ENCODE results near the gene PLD3. TPM values are rescaled to one million over a fixed set of nuclear protein-coding genes. Genes with fewer than 3 reads are reported as not detected.
"Not testable (repeated sequence)": the region's sequence is repeated elsewhere in the genome, so short reads cannot be mapped to it uniquely, and the experiment has no call there.

The PLD3 gene
- polyA plus RNA-seq, 5 donors: 247 to 495 (median 342) TPM

- DNase-seq: no peak
Observed at GRCh38 chr19:40381321-40381720, 32.8 kb downstream of the PLD3 start.

- DNase-seq: no peak
Observed at GRCh38 chr19:40383668-40384248, 35.3 kb downstream of the PLD3 start.

GRCh38 chr19:40387155-40387554, 38.7 kb downstream of the PLD3 start:
- no peak for DNase-seq

DNA sequence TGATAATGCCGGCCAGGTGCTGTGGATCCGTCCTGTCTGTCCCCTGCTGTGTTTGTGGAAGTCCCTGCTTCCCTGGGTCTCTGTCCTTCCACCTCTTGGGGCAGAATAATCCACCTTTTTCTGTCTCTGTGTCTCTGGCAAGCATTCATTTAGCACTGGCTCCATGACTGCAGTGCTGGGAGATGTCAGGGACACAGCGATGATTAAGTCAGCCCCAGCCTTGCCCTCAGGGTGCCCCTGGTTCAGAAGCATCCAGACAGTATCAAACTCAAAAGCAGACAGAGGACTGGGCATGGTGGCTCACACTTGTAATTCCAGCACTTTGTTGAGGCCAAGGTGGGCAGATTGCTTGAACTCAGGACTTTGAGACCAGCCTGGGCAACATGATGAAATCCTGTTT, 40.0 kb downstream of the PLD3 start:
- DNase-seq: no peak

DNA sequence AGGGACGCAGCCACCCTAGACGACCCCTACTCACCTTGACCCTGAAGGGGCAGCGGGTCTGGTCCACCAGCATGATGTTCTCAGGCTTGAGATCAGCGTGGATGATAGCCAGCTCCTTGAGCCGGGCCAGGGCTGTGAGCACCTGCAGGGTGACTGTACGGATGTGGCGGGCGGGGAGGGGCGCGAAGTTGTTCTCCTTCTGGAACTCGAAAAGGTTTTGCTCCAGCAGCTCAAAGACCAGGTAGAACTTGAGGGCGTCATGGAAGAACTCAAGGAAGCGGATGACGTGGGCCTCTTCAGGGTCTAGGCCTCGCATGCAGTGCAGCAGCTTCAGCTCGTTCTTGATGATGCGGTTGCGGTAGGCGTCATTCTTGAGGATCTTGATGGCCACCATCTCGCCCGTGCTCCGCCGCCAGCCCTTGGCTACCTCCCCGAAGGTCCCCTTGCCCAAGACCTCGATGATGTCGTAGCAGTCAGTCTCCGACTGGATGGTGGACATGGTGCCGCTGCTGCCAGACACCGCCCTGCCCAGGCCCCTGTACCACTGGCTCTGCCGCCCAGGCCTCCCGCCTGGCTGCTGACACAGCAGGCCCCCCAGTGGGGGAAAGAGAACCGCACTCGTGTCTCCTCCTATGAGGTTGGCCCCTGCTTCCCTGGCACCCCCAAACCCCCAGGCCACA, 41.0 kb downstream of the PLD3 start:
- DNase-seq: no peak

GRCh38 chr19:40390084-40390742, 41.7 kb downstream of the PLD3 start, which contains the start of gene HIPK4:
HIPK4 (minus strand) TSS chr19:40390181; CDS start chr19:40389902, 279 bp downstream.
- DNase-seq: no peak

- DNase-seq: no peak
Observed at GRCh38 chr19:40392123-40392522, 43.6 kb downstream of the PLD3 start.

DNA sequence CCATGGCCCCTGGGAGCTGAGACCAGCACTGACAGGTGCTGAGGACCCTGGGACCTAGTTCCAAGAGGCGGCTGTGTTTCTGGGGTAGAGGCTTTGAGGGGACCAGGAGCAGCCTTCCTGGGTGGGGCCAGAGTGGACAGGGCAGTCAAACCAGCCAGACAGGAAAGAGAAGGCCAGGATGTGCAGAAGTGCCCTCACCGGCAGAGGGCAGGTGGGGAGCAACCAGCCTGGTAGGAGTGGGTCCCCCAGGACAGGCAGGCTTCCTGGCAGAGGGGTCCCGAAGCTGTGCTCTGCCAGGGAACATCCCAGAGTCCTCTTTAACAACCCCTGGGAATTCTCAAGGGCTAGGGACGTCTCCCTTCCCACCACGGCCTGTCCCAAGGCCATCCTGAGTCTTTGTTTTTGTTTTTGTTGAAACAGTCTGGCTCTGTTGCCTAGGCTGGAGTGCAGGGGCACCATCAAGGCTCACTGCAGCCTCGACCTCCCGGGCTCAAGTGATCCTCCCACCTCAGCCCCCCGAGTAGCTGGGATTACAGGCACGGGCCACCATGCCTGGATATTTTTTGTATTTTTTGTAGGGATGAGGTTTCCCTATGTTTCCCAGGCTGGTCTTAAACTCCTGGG, 44.5 kb downstream of the PLD3 start:
- peak; percentile 44 to 48 for DNase-seq

GRCh38 chr19:40393894-40394815, 45.7 kb downstream of the PLD3 start:
- DNase-seq: no peak

DNA sequence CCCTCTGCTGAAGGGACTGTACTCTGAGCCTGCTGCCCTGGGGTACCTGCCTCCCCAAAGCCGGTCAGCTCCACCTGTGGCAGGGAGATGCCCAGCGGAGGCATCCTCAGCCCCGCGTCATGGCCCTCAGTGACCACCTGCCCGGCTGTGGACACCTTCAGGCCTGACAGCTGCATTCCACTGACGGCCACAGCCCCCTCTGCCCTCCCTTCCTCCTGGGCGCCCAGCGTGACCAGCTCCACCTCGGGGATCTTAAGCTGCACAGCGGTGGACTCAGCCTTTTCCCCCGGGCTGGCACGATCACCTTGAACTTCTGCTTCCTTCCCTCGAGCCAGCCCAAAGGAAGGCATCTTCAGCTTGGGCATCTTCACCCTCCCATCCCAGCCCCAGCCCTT, 46.3 kb downstream of the PLD3 start:
- no peak for DNase-seq

DNA sequence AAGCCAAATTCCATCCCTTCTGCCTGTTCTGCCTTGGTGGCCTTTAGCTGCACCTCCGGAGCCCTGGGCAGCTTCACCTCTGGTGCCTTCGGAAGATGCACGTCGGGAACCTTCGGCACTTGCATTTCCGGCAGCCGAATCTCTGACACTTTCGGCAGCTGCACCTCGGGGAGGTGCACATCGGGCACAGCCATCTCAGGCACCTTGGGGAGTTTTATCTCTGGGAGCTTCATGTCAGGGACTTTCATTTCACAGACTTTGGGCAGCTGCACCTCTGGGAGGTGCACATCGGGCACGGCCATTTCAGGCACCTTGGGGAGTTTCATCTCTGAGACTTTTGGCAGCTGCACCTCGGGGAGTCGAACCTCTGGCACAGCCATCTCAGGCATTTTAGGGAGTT, 47.5 kb downstream of the PLD3 start:
- DNase-seq: no peak

- DNase-seq: no peak
Observed at GRCh38 chr19:40396886-40397567, 48.5 kb downstream of the PLD3 start.

- no peak for DNase-seq
Observed at GRCh38 chr19:40397568-40397906, 49.0 kb downstream of the PLD3 start.

- peak; percentile 32 to 45 for DNase-seq
Observed at GRCh38 chr19:40398417-40399131, 50.1 kb downstream of the PLD3 start.

GRCh38 chr19:40400559-40400958, 52.1 kb downstream of the PLD3 start:
- DNase-seq: no peak

GRCh38 chr19:40403262-40403984, 54.9 kb downstream of the PLD3 start:
- peak; percentile 80 to 81 for DNase-seq

DNA sequence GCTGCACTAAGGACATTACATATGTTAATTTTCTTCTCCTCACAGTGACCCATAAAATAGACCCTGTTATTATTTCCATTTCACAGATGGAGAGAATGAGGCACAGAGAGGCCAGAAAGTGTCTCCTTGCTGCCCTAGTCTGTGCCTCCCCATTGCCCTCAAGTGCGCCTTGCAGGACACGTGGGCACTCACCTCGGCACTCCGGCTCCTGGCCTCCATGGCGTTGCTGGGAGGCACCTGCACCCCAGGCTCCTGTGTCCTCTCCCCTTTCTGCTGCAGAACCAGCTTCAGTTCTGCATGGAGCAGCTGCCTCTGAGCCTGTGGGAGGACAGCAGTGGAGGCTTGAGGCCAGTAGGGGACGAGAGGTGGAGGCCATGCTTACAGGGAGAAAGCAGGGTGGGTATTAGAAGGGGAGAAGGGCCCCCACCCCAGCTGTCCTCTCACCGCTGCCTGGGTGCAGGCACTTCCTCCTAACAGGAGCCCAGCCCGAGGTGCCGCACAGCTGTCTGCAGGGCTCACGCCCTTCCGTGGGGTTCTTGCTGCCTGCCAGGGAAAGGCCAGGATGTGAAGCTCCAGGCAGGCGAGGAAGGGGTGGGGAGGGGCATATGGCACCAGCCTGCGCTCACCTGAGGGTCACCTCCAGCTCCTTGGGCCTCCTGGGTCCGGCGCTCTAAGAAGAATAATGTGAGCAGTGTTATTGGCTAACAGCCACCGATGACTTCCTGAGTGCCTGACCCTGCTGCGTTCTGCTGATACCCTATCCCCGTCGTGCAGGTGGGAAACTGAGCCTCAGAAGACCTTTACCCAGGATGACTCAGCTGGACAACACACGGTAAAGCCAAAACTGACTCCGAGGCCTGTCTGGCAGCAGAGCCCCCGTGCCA, 59.5 kb downstream of the PLD3 start:
- DNase-seq: no peak

- DNase-seq: not testable (repeated sequence)
Observed at GRCh38 chr19:40408598-40408925, 60.1 kb downstream of the PLD3 start.

DNA sequence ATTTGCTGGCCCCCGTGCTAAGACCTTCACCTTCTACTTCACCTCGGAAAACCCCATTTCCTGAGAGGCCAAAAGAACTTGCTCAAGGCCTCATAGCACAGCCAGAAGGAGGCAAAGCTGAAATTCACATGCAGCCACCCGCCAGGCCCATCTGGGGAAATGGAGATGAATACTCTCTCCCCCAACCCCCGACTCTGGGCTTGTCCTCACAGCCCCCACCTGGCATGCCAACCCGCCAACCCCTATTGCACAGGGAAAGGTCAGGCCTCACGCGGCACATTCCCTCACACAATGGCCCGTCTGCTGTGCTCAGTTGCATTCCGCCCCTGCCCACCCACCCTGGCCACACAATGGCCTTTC, 61.5 kb downstream of the PLD3 start:
- no peak for DNase-seq
